BE2C (cell line): ENCODE measurements around the gene SPIRE2.

ENCODE experiments used
- DNase-seq: peaks from one replicate; pipeline ENCODE4 v3.0.0-alpha.2; 2020
- H3K27me3 ChIP-seq: fragments of 250-450 bp; sonication (Bioruptor Pico); 2 replicates; pipeline ENCODE4 v1.5.1; 2020; ENCODE audit warnings: mild to moderate bottlenecking
- H3K36me3 ChIP-seq: fragments of 250-450 bp; sonication (Bioruptor Pico); 2 replicates; pipeline ENCODE4 v1.5.1; 2020; ENCODE audit warnings: mild to moderate bottlenecking
- H3K4me1 ChIP-seq: fragments of 250-450 bp; sonication (Bioruptor Pico); 2 replicates; pipeline ENCODE4 v1.5.1; 2020
- H3K4me3 ChIP-seq: 2 replicates; pipeline ENCODE4 v1.5.1; 2011; ENCODE audit warnings: low read depth, low read length
- H3K9me3 ChIP-seq: fragments of 250-450 bp; sonication (Bioruptor Pico); 2 replicates; pipeline ENCODE4 v1.5.1; 2020
- TF ChIP-seq, protein P1 (sequence below): IDR thresholded peaks from 2 replicates; pipeline ENCODE4 v1.5.1; 2012; ENCODE audit warnings: mild to moderate bottlenecking, low read depth, low read length

Gene SPIRE2

GRCh38 chr16:89905511-89906139 is 77.3 kb downstream of the SPIRE2 start:
- Histone ChIP-seq H3K36me3 (peaks cover 57% of the 10 kb centered on the region), H3K9me3 (no peaks in the 10 kb centered on the region), H3K4me1 (peaks cover 30% of the 10 kb centered on the region), H3K27me3 (no peaks in the 10 kb centered on the region), H3K4me3 (peak overlapping the region; percentile 15)
- TF ChIP-seq, protein P1, sequence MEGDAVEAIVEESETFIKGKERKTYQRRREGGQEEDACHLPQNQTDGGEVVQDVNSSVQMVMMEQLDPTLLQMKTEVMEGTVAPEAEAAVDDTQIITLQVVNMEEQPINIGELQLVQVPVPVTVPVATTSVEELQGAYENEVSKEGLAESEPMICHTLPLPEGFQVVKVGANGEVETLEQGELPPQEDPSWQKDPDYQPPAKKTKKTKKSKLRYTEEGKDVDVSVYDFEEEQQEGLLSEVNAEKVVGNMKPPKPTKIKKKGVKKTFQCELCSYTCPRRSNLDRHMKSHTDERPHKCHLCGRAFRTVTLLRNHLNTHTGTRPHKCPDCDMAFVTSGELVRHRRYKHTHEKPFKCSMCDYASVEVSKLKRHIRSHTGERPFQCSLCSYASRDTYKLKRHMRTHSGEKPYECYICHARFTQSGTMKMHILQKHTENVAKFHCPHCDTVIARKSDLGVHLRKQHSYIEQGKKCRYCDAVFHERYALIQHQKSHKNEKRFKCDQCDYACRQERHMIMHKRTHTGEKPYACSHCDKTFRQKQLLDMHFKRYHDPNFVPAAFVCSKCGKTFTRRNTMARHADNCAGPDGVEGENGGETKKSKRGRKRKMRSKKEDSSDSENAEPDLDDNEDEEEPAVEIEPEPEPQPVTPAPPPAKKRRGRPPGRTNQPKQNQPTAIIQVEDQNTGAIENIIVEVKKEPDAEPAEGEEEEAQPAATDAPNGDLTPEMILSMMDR: no peak
- DNase-seq: peak; percentile 90

DNA sequence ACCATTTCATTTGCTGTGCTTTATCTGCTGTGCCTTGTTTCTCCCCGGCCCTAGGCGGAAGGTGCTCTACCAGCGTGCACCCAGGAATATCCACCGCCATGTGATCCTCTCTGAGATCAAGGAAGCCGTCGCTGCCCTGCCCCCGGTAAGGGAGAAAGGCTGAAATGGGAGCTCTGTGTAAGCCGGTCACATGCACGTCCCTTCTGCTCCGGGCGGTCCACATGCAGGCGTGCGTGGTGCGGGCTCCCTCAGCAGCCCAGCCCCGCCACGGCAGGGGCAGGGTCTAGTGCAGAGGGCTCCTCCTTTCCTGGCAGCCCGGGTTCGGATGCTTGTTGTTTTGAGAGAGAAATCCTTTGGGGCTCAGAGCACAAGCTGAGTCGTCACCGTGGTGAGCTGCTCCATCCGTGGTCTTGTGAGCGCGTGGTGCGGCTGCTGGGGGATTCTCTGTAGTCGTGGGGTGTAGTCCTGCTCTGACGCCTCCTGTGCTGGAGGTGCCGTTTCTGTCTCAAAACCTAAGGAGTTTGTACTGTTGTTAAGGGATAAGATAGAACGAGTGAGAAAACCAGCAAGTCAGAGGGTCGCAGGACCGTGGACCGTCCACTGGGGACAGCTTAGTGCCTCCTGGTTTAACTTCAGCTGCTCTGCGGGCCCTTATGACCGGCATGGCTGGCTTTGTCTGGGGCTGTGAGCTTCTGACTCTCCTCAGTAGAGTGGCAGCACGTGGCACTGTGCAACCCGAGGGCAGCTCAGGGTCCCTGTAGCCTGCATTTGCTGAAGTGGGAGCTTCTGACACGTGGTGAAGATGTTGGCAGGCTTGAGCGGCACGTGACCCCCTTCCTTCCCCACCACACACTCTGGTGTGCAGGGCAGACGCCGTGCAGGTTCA is 78.1 kb downstream of the SPIRE2 start:
- H3K4me3 ChIP-seq: peak overlapping the region; percentile 15
- H3K9me3 ChIP-seq: no peaks in the 10 kb centered on the region
- TF ChIP-seq, protein P1: 0 out of 2 replicates have a peak, but pooled peaks have one; percentile 7
- DNase-seq: peak; percentile 80
- peaks cover 30% of the 10 kb centered on the region for H3K4me1 ChIP-seq
- H3K27me3 ChIP-seq: no peaks in the 10 kb centered on the region
- peaks cover 60% of the 10 kb centered on the region for H3K36me3 ChIP-seq

DNA sequence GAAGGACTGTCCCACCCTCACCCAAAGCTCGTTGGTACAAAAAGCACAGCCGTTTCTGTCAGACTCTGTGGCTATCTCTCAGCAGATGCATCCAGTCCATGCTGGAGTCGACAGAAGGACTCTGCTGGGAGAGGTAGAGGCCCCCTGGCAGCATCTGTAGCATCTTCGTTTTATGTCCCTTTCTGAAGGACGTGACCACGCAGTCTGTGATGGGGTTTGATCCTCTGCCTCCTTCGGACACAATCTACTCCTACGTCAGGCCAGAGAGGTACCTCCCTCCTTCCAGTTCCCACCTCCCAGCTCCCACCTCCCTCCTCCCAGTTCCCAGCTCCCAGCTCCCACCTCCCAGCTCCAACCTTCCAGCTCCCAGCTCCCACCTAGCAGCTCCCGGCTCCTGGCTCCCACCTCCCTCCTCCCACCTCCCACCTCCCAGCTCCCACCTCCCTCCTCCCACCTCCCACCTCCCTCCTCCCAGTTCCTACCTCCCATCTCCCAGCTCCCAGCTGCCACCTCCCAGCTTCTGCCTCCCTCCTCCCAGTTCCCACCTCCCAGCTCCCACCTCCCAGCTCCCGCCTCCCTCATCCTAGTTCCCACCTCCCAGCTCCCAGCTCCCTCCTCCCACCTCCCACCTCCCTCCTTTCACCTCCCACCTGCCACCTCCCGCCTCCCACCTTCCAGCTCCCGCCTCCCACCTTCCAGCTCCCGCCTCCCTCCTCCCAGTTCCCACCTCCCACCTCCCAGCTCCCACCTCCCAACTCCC is 79.0 kb downstream of the SPIRE2 start:
- TF ChIP-seq, protein P1: no peak
- H3K27me3 ChIP-seq: no peaks in the 10 kb centered on the region
- no peak overlapping the region for H3K4me3 ChIP-seq
- H3K36me3 ChIP-seq: peaks cover 68% of the 10 kb centered on the region
- DNase-seq: no peak
- H3K4me1 ChIP-seq: peaks cover 30% of the 10 kb centered on the region
- no peaks in the 10 kb centered on the region for H3K9me3 ChIP-seq

DNA sequence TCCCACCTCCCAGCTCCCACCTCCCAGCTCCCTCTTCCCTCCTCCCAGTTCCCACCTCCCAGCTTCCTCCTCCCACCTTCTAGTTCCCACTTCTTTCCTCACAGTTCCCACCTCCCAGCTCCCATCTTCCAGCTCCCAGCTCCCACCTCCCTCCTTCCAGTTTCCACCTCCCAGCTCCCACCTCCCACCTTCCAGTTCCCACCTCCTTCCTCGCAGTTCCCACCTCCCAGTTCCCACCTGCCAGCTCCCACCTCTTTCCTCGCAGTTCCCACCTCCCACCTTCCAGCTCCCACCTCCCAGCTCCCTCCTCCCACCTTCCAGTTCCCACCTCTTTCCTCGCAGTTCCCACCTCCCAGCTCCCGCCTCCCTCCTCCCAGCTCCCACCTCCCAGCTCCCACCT is 80.0 kb downstream of the SPIRE2 start:
- TF ChIP-seq, protein P1: no peak
- Histone ChIP-seq H3K9me3 (no peaks in the 10 kb centered on the region), H3K27me3 (no peaks in the 10 kb centered on the region), H3K4me1 (peaks cover 30% of the 10 kb centered on the region), H3K36me3 (peaks cover 73% of the 10 kb centered on the region), H3K4me3 (no peak overlapping the region)
- DNase-seq: no peak

- Histone ChIP-seq H3K4me1 (peaks cover 23% of the 10 kb centered on the region), H3K27me3 (no peaks in the 10 kb centered on the region), H3K9me3 (no peaks in the 10 kb centered on the region), H3K4me3 (peak overlapping the region; percentile 35), H3K36me3 (peaks cover 60% of the 10 kb centered on the region)
- peak; percentile 92 for DNase-seq
- TF ChIP-seq, protein P1: peak; percentile 94
Observed at GRCh38 chr16:89909777-89910716, 81.8 kb downstream of the SPIRE2 start.
